Liver (tissue), 9 donors: ENCODE results near the gene UTP4. TPM values are rescaled to one million over a fixed set of nuclear protein-coding genes. Genes with fewer than 3 reads are reported as not detected.

Experiments used
- DNase-seq: peaks from one replicate; pipeline ENCODE4 v3.0.0-alpha.2; 2017; ENCODE audit warnings: low spot score
- H3K27ac ChIP-seq, 2 donors: one replicate each; pipeline ENCODE4 v1.7.0; 2013; ENCODE audit warnings: inconsistent platforms in 2 of 2, low read length in 2 of 2, control low read depth in 1 of 2, low read depth in 1 of 2, mild to moderate bottlenecking in 1 of 2
- H3K27me3 ChIP-seq, 4 donors: one replicate each; pipeline versions ENCODE4 v1.6.1 to v1.7.0; 2013; ENCODE audit warnings: low read length in 3 of 4, inconsistent platforms in 1 of 4, mild to moderate bottlenecking in 1 of 4, moderate library complexity in 1 of 4; ENCODE audit not compliant: control insufficient read depth in 4 of 4, insufficient read depth in 4 of 4
- H3K36me3 ChIP-seq, 4 donors: one replicate each; pipeline versions ENCODE4 v1.6.1 to v1.7.0; 2013; ENCODE audit warnings: low read length in 3 of 4, mild to moderate bottlenecking in 3 of 4, low read depth in 1 of 4, moderate library complexity in 1 of 4; ENCODE audit not compliant: control insufficient read depth in 4 of 4, insufficient read depth in 3 of 4
- H3K4me1 ChIP-seq, 4 donors: one replicate each; pipeline versions ENCODE4 v1.6.1 to v1.7.0; 2013; ENCODE audit warnings: low read length in 3 of 4, mild to moderate bottlenecking in 3 of 4, moderate library complexity in 1 of 4; ENCODE audit not compliant: control insufficient read depth in 4 of 4, insufficient read depth in 4 of 4
- H3K4me3 ChIP-seq, 3 donors: one replicate each; pipeline versions ENCODE4 v1.6.1 to v1.7.0; 2013; ENCODE audit warnings: low read length in 3 of 3, control low read depth in 1 of 3, low read depth in 1 of 3, mild to moderate bottlenecking in 1 of 3
- H3K9ac ChIP-seq, 2 donors: one replicate each; pipeline ENCODE4 v1.7.0; 2013; ENCODE audit warnings: low read length in 2 of 2, mild to moderate bottlenecking in 2 of 2, moderate library complexity in 2 of 2, control low read depth in 1 of 2, low read depth in 1 of 2
- H3K9me3 ChIP-seq, 4 donors: one replicate each; pipeline versions ENCODE4 v1.6.1 to v1.7.0; 2013; ENCODE audit warnings: low read length in 3 of 4; ENCODE audit not compliant: control insufficient read depth in 4 of 4
- FOXA1 ChIP-seq: IDR thresholded peaks from 2 replicates; pipeline ENCODE4 v1.6.1; 2016; ENCODE audit warnings: antibody characterized with exemption
- GABPA ChIP-seq, 2 donors: IDR thresholded peaks in 1 of 2; conservative IDR thresholded peaks in 1 of 2; 2 replicates each; pipeline ENCODE4 v1.6.1; 2016; ENCODE audit warnings: antibody characterized with exemption in 2 of 2, mild to moderate bottlenecking in 1 of 2, moderate library complexity in 1 of 2
- HNF4A ChIP-seq, 2 donors: conservative IDR thresholded peaks; 2 replicates each; pipeline ENCODE4 v1.6.1; 2016; ENCODE audit warnings: antibody characterized with exemption in 2 of 2, mild to moderate bottlenecking in 2 of 2
- HNF4G ChIP-seq: IDR thresholded peaks from 2 replicates; pipeline ENCODE4 v1.6.1; 2016; ENCODE audit warnings: antibody characterized with exemption
- JUND ChIP-seq, 2 donors: IDR thresholded peaks; 2 replicates each; pipeline ENCODE4 v1.6.1; 2016; ENCODE audit warnings: antibody characterized with exemption in 2 of 2
- RAD21 ChIP-seq, 2 donors: IDR thresholded peaks; 2 replicates each; pipeline ENCODE4 v1.6.1; 2016; ENCODE audit warnings: antibody characterized with exemption in 2 of 2, mild to moderate bottlenecking in 2 of 2
- RXRA ChIP-seq, 2 donors: IDR thresholded peaks; 2 replicates each; pipeline ENCODE4 v1.6.1; 2017 to 2018; ENCODE audit warnings: antibody characterized with exemption in 2 of 2, mild to moderate bottlenecking in 1 of 2
- SP1 ChIP-seq: IDR thresholded peaks from 2 replicates; pipeline ENCODE4 v1.6.1; 2018; ENCODE audit warnings: antibody characterized with exemption, mild to moderate bottlenecking
- YY1 ChIP-seq: IDR thresholded peaks from 2 replicates; pipeline ENCODE4 v1.6.1; 2016; ENCODE audit warnings: antibody characterized with exemption, mild to moderate bottlenecking
- WGBS: extraction: QIAGEN DNeasy Blood & Tissue Kit; methylation state at CpG from one replicate; pipeline ENCODE4 v1.1.7; 2013; 5-methylcytosine and 5-hydroxymethylcytosine counted together
- polyA plus RNA-seq, 2 donors: library from polyadenylated mRNA; stranded (reverse) in 1 of 2; unstranded in 1 of 2; fragments of 200-250 nt in 1 of 2; fragments of >200 nt in 1 of 2; fragmentation: Nextera tagmentation in 1 of 2; extraction: Ambion mirVana in 1 of 2; gene quantifications; one replicate each; pipeline versions ENCODE4 v1.2.1 to v1.2.3, GENCODE V29; 2013 to 2015
- total RNA-seq, 2 donors: library from RNA; depleted of rRNA; stranded (reverse); fragments of >200 nt; gene quantifications; one replicate each; pipeline ENCODE4 v1.2.3, GENCODE V29; 2014
- TF ChIP-seq, protein P1 (sequence below): IDR thresholded peaks from 2 replicates; pipeline ENCODE4 v1.6.1; 2016; ENCODE audit warnings: antibody characterized with exemption
- TF ChIP-seq, protein P2 (sequence below): IDR thresholded peaks from 2 replicates; pipeline ENCODE4 v1.6.1; 2016; ENCODE audit warnings: antibody characterized with exemption
- TF ChIP-seq, protein P3 (sequence below): IDR thresholded peaks from 2 replicates; pipeline ENCODE4 v1.6.1; 2016; ENCODE audit warnings: antibody characterized with exemption, mild to moderate bottlenecking
- TF ChIP-seq, protein P4 (sequence below): IDR thresholded peaks from 2 replicates; pipeline ENCODE4 v1.6.1; 2016; ENCODE audit warnings: antibody characterized with exemption
- TF ChIP-seq, protein P5 (sequence below): fragments of 150-350 bp; IDR thresholded peaks from 2 replicates; pipeline ENCODE4 v1.5.1; 2017; ENCODE audit warnings: improper control_type of control experiment, low read depth, low read length; ENCODE audit not compliant: missing input control
- donor health status: healthy.
- donor health status: healthy.
- donor health status: healthy.
- donor health status: healthy.
- donor health status: healthy.

Gene UTP4
- total and polyA plus RNA-seq, 4 donors = 11.3 to 13.8 (median 12.4) TPM

DNA sequence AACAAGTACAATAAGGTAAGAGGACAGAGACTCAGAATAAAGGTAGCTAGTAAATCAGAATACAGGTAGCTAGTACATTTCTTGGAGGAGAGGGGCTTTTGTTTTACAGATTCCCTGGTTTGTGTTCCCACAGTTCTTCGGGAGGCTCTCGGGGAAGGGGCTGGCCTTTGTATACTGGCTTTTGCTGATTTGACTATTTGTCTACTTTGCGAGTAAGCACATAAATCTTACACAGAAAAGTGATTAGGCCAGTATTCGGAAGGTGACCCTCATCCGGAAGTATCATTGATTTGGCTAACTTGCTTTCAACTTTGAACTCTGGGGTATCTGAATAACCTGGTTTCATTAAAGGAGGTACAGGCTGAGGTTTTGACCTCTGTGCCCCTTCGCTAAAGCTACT, 33.1 kb downstream of the UTP4 start:
- TF ChIP-seq FOXA1 (no peak), JUND (IDR thresholded peaks at IDR 0.05) (no peak), RAD21 (IDR thresholded peaks at IDR 0.05) (no peak), HNF4A (conservative IDR thresholded peaks at IDR 0.05) (no peak), SP1 (no peak)
- TF ChIP-seq, protein P1, sequence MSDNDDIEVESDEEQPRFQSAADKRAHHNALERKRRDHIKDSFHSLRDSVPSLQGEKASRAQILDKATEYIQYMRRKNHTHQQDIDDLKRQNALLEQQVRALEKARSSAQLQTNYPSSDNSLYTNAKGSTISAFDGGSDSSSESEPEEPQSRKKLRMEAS = no peak
- TF ChIP-seq, protein P2, sequence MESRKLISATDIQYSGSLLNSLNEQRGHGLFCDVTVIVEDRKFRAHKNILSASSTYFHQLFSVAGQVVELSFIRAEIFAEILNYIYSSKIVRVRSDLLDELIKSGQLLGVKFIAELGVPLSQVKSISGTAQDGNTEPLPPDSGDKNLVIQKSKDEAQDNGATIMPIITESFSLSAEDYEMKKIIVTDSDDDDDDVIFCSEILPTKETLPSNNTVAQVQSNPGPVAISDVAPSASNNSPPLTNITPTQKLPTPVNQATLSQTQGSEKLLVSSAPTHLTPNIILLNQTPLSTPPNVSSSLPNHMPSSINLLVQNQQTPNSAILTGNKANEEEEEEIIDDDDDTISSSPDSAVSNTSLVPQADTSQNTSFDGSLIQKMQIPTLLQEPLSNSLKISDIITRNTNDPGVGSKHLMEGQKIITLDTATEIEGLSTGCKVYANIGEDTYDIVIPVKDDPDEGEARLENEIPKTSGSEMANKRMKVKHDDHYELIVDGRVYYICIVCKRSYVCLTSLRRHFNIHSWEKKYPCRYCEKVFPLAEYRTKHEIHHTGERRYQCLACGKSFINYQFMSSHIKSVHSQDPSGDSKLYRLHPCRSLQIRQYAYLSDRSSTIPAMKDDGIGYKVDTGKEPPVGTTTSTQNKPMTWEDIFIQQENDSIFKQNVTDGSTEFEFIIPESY = no peak
- no peaks in the 10 kb centered on the region for H3K9me3 ChIP-seq
- H3K27me3 ChIP-seq = no peaks in the 10 kb centered on the region
- no peak for DNase-seq
- no peak overlapping the region for H3K9ac ChIP-seq
- no peaks in the 10 kb centered on the region for H3K4me1 ChIP-seq
- 77% methylated on average over 6 of the region's 6 CpGs for WGBS
- H3K36me3 ChIP-seq = peaks cover 8 to 65% (median 34%) of the 10 kb centered on the region in 4 donors
- H3K27ac ChIP-seq = no peak overlapping the region
- no peak overlapping the region for H3K4me3 ChIP-seq

DNA sequence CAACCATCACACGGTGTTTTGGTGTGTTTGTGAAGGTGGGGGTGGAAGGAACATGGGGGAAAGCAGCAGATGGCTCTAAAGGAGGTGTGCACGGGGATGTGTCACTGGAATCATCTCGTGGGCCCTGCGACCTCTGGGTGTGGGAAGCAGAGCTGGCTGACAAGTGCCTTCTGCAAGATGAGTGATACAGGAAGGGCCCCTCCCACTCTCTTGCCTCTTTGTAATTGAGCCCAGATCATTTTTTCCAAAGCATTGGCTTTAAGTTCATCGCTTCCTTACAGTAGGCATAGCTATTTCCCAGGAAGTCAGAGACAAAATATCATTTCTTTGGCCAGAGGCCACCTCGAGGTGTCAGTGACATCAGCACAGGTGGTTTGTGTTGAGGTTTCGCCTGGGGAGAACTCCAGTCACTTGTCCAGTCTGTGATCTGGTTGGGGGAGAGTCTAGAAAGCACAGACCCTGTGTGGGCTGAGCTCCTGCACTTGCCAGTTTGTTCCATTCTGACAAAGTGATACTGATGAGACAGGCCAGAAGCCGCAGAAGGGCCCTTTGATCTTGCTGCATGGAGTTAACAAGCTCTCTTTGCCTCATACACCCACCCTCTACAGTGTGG, 33.9 kb downstream of the UTP4 start:
- DNase-seq = no peak
- WGBS = 77% methylated on average over 8 of the region's 8 CpGs
- Histone ChIP-seq H3K4me1 (no peaks in the 10 kb centered on the region), H3K4me3 (no peak overlapping the region), H3K9me3 (no peaks in the 10 kb centered on the region), H3K27me3 (no peaks in the 10 kb centered on the region), H3K27ac (no peak overlapping the region), H3K36me3 (peaks cover 8 to 59% (median 32%) of the 10 kb centered on the region in 4 donors), H3K9ac (no peak overlapping the region)
- TF ChIP-seq RXRA (IDR thresholded peaks at IDR 0.05) = no peak
- no peak for TF ChIP-seq YY1
- TF ChIP-seq, protein P3, sequence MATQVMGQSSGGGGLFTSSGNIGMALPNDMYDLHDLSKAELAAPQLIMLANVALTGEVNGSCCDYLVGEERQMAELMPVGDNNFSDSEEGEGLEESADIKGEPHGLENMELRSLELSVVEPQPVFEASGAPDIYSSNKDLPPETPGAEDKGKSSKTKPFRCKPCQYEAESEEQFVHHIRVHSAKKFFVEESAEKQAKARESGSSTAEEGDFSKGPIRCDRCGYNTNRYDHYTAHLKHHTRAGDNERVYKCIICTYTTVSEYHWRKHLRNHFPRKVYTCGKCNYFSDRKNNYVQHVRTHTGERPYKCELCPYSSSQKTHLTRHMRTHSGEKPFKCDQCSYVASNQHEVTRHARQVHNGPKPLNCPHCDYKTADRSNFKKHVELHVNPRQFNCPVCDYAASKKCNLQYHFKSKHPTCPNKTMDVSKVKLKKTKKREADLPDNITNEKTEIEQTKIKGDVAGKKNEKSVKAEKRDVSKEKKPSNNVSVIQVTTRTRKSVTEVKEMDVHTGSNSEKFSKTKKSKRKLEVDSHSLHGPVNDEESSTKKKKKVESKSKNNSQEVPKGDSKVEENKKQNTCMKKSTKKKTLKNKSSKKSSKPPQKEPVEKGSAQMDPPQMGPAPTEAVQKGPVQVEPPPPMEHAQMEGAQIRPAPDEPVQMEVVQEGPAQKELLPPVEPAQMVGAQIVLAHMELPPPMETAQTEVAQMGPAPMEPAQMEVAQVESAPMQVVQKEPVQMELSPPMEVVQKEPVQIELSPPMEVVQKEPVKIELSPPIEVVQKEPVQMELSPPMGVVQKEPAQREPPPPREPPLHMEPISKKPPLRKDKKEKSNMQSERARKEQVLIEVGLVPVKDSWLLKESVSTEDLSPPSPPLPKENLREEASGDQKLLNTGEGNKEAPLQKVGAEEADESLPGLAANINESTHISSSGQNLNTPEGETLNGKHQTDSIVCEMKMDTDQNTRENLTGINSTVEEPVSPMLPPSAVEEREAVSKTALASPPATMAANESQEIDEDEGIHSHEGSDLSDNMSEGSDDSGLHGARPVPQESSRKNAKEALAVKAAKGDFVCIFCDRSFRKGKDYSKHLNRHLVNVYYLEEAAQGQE = no peak
- TF ChIP-seq, protein P1 = no peak
- TF ChIP-seq SP1 = no peak
- no peak for TF ChIP-seq GABPA (IDR thresholded peaks at IDR 0.05 in 1 of 2, conservative IDR thresholded peaks at IDR 0.05 in 1 of 2)
- no peak for TF ChIP-seq JUND (IDR thresholded peaks at IDR 0.05)
- TF ChIP-seq FOXA1 = no peak
- TF ChIP-seq HNF4G = no peak
- TF ChIP-seq, protein P4, sequence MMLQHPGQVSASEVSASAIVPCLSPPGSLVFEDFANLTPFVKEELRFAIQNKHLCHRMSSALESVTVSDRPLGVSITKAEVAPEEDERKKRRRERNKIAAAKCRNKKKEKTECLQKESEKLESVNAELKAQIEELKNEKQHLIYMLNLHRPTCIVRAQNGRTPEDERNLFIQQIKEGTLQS = no peak
- no peak for TF ChIP-seq RAD21 (IDR thresholded peaks at IDR 0.05)
- TF ChIP-seq, protein P5, sequence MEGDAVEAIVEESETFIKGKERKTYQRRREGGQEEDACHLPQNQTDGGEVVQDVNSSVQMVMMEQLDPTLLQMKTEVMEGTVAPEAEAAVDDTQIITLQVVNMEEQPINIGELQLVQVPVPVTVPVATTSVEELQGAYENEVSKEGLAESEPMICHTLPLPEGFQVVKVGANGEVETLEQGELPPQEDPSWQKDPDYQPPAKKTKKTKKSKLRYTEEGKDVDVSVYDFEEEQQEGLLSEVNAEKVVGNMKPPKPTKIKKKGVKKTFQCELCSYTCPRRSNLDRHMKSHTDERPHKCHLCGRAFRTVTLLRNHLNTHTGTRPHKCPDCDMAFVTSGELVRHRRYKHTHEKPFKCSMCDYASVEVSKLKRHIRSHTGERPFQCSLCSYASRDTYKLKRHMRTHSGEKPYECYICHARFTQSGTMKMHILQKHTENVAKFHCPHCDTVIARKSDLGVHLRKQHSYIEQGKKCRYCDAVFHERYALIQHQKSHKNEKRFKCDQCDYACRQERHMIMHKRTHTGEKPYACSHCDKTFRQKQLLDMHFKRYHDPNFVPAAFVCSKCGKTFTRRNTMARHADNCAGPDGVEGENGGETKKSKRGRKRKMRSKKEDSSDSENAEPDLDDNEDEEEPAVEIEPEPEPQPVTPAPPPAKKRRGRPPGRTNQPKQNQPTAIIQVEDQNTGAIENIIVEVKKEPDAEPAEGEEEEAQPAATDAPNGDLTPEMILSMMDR = no peak
